GM21717 (cell line): ENCODE measurements around the gene NGDN.

Experiments used
- ATAC-seq: cut with Tn5 transposase; IDR thresholded peaks from one replicate; pipeline ENCODE4 v1.9.1; 2021; ENCODE audit warnings: mild to moderate bottlenecking, moderate library complexity; ENCODE audit not compliant: unreplicated experiment

NGDN gene

GRCh38 chr14:23468704-23469126 lies 788 bp upstream of the NGDN start:
- no peak for ATAC-seq

- ATAC-seq = no peak
Measured at GRCh38 chr14:23469906-23470403, 452 bp downstream of the NGDN start.

- ATAC-seq = no peak
Measured at GRCh38 chr14:23470947-23471346, 1.4 kb downstream of the NGDN start.

- ATAC-seq = no peak
Measured at GRCh38 chr14:23478109-23478759, 8.7 kb downstream of the NGDN start.

GRCh38 chr14:23481362-23481970 lies 12.0 kb downstream of the NGDN start:
- no peak for ATAC-seq

GRCh38 chr14:23481979-23482822 lies 12.7 kb downstream of the NGDN start:
- no peak for ATAC-seq

GRCh38 chr14:23482823-23483148 lies 13.3 kb downstream of the NGDN start:
- ATAC-seq = no peak

- no peak for ATAC-seq
Measured at GRCh38 chr14:23483236-23483854, 13.8 kb downstream of the NGDN start.

- no peak for ATAC-seq
Measured at GRCh38 chr14:23485326-23485725, 15.8 kb downstream of the NGDN start.

- no peak for ATAC-seq
Measured at GRCh38 chr14:23486036-23486435, 16.5 kb downstream of the NGDN start.

- ATAC-seq = no peak
Measured at GRCh38 chr14:23487216-23487615, 17.7 kb downstream of the NGDN start.

- no peak for ATAC-seq
Measured at GRCh38 chr14:23492618-23493272, 23.2 kb downstream of the NGDN start.

GRCh38 chr14:23494223-23494622 lies 24.7 kb downstream of the NGDN start:
- ATAC-seq = no peak

- no peak for ATAC-seq
Measured at GRCh38 chr14:23512156-23512555, 42.7 kb downstream of the NGDN start.

- ATAC-seq = no peak
Measured at GRCh38 chr14:23513005-23513817, 43.7 kb downstream of the NGDN start.

GRCh38 chr14:23513818-23514643 lies 44.5 kb downstream of the NGDN start:
- ATAC-seq = no peak

- no peak for ATAC-seq
Measured at GRCh38 chr14:23514644-23514957, 45.1 kb downstream of the NGDN start.

GRCh38 chr14:23517650-23518326 lies 48.3 kb downstream of the NGDN start:
- no peak for ATAC-seq

- no peak for ATAC-seq
Measured at GRCh38 chr14:23518709-23519108, 49.2 kb downstream of the NGDN start.
